VCaP (cell line): ENCODE results near the gene CATSPER1.

ENCODE experiments used
- H3K27ac ChIP-seq: fragments of 450-650 bp; 2 replicates; pipeline ENCODE4 v1.5.1; 2017
- TF ChIP-seq, protein P1 (sequence below): fragments of 450-650 bp; conservative IDR thresholded peaks from 2 replicates; pipeline ENCODE4 v1.5.1; 2017; ENCODE audit warnings: mild to moderate bottlenecking, moderate library complexity

CATSPER1 gene

DNA sequence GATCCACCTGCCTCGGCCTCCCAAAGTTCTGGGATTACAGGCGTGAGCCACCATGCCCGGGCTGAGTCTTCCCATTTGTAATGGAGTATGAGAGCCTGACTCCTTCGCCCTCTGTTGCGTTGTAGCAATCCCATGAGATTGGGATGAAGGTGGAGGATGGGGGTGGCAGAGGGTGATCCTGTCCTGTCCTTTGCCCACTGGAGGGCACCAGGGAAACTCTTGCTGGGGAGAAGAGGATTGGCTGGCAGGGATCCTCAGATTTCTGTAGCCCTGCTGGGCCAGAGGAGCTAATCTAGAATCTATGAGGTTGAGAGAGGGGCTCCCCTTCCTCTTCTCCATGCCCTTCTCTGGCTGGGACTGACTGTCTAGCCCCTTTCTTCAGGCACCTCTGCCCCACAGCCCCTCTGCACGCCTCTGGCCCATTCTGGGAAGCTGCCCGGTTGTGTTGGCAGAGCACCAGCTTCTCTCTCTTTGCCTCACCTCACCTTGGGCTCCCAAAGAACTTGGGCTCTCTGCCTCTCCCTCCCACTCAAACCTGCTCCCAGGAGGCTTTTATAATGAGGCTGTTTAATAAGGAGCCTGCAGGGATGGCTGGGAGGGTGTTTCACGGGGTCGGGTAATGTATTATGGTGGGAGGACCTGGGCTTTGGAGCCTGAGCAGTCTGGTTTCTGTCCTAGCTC lies 9.5 kb upstream of the CATSPER1 start:
- TF ChIP-seq, protein P1, sequence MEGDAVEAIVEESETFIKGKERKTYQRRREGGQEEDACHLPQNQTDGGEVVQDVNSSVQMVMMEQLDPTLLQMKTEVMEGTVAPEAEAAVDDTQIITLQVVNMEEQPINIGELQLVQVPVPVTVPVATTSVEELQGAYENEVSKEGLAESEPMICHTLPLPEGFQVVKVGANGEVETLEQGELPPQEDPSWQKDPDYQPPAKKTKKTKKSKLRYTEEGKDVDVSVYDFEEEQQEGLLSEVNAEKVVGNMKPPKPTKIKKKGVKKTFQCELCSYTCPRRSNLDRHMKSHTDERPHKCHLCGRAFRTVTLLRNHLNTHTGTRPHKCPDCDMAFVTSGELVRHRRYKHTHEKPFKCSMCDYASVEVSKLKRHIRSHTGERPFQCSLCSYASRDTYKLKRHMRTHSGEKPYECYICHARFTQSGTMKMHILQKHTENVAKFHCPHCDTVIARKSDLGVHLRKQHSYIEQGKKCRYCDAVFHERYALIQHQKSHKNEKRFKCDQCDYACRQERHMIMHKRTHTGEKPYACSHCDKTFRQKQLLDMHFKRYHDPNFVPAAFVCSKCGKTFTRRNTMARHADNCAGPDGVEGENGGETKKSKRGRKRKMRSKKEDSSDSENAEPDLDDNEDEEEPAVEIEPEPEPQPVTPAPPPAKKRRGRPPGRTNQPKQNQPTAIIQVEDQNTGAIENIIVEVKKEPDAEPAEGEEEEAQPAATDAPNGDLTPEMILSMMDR, result peak; percentile 48
- H3K27ac ChIP-seq, result peak overlapping the region; percentile 25

DNA sequence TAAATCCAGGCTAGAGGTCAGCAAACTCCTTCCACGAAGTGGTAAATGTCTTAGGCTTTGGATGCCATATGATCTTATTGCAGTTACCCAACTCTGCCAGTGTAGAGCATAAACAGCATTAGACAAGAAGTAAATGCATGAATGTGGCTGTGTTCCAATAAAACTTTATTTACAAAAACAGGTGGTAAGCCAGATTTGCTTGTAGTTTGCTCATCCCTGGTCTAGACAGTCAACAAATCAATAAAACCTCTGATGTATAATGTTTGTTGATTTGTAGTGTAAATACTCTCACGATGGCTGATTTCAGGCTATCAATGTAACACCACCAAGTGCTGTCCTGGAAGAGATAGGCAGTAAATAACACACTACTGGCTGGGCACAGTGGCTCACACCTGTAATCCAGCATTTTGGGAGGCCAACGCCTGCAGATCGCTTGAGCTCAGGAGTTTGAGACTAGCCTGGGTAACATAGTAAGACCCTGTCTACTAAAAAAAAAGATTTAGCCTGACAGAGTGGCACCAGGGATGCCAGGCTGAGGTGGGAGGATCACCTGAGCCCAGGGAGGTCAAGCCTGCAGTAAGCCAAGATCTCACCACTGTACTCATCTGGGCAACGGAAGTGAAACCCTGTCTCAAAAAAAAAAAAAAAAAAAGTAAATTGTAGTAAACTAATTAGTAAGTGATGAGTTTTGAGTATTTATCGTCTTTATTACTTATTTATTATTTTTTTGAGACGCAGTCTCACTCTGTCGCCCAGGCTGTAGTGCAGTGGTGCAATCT lies 6.9 kb upstream of the CATSPER1 start:
- TF ChIP-seq, protein P1, result no peak
- no peak overlapping the region for H3K27ac ChIP-seq

DNA sequence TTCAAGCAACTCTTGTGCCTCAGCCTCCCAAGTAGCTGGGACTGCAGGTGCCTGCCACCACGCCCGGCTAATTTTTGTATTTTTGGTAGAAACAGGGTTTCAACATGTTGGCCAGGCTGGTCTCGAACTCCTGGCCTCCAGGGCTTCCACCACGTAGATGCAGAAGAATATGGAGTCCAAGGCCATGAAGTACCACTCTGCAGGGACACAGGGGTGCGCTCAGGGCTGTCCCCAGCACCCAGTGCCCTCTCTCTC lies 3.2 kb downstream of the CATSPER1 start:
- peak overlapping the region; percentile 20; the same call in 1 of the 2 replicates for H3K27ac ChIP-seq

DNA sequence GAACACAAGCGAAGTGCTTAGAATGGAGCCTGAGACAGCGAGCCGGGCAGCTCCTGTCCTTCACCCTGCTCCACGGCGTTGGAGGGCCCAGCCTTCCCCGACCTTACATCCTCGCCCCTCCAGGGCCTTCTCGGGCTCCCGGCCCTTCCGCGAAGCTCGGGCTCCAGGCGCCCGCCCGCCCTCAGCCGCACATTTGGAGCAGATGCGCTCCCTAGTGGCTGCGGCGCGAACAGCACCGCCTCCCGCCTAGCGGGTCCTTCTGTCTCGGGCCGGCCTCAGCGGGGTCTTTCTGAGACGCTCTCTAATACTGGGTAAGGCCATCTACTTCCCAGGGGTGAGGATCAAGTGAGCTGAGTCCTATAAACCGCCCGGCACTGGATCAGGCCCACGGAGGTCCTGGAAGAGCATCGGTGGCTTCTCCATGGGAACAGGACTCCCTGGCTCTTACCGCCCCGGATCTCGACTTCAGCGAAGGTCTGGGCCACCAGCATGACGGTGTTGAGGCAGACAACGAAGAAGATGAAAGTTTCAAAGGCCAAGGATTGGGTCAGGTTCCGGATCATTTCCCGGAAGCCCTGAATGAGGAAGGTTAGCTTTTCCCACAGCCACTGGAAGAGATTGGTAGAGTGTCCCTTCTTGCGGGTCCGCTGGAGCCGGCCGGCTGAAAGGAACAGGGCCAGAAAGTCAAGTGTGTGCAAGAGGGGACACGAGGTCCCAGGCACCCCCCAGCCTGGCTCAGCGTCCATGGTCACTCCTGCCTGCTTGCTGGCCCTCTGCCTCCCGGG lies 3.7 kb downstream of the CATSPER1 start:
- TF ChIP-seq, protein P1, result peak; percentile 100
- H3K27ac ChIP-seq, result peak overlapping the region; percentile 20; the same call in 1 of the 2 replicates

DNA sequence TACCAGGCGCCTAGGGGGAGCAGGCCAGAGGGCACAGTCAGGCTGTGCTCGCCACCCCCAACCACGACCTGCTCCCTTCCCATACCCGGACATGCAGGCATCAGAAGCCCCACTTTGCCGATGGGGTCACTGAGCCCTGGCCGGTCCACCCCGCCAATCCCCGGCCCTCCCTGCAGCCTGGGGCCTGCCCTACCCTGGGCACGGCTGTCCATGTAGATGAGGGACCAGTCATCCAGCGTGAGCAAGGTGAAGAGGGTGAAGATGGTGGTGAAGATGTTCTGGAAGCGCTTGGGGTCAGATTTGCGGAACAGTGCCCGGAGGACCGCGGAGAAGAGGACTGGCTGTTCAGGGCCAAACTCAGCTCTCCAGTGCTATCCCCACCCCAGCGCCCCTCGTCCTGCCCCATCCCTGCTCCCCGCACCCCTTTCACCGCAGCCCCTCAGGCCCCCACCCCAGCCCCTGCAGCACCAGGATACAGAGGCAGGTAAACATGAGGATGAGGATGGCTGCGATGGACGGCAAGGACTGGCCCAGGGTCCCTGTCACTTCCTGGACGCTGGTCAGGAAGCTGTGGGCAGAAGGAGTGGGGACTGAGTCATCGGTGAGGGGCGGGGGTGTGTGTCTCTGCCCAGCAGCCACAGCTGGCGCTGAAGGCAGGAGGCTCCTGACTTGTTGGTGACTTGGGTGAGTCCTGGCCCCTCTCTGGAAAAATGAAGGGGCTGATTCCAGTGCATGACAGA lies 5.5 kb downstream of the CATSPER1 start:
- no peak overlapping the region for H3K27ac ChIP-seq
- TF ChIP-seq, protein P1, result no peak

DNA sequence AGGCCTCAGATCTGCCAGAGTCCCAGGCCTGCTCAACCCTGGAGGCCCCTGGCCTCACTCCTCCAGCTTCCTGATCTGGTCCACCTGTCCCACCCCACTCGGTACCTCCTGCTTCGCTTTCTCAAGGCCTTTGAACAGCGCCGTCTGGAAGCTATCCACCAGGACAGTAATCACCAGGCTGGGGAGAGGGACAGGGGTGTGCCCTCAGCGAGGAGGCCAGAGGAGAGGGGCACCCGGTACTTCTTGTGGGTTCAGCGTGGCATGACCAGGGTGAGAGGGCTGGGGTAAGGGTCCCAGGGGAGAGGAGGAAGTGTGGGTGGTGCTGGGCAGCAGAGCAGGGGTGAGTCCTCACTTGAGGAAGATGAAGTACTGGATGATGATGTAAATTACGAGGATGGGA lies 6.1 kb downstream of the CATSPER1 start:
- TF ChIP-seq, protein P1, result no peak
- no peak overlapping the region for H3K27ac ChIP-seq

DNA sequence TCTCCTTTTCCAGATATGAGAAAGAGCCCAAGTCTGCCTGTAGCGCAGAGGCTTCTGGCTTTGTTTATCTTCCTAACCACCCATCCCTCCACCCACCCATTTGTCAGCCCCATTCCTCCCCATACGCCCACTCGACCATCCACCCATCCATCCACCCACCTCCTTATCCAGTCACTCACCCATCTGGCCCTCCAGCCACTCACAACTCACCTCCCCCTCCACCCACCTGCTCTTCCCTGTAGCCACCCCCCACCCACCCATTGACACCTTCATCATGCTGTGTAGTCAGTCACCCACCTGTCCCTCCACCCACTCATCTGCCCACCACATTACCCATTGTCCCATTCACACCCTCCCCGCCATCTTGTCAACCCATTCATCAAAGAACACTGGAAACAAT lies 9.0 kb downstream of the CATSPER1 start:
- TF ChIP-seq, protein P1, result no peak
- H3K27ac ChIP-seq, result no peak overlapping the region
